Measurements from ENCODE around the gene LAGE3. TPM values are rescaled to one million over a fixed set of nuclear protein-coding genes. Genes with fewer than 3 reads are reported as not detected.

Gene LAGE3
- total RNA-seq, 1 donor from 2014 or later, result 15.3 TPM

- Mint-ChIP-seq H3K36me3 (peaks cover 6% of the 10 kb centered on the region), H3K9me3 (peaks cover 4% of the 10 kb centered on the region), H3K4me1 (peaks cover 9% of the 10 kb centered on the region), H3K27ac (no peak overlapping the region), H3K4me3 (no peak overlapping the region), H3K27me3 (ENCODE audit: low read depth) (no peaks in the 10 kb centered on the region)
- DNase-seq (ENCODE audit: low spot score in 2 of 2, unreplicated experiment in 2 of 2), result no peak
- no peak for TF ChIP-seq CTCF (IDR thresholded peaks at IDR 0.05; ENCODE audit: unreplicated experiment)
These were observed 5.4 kb upstream of the LAGE3 start for GRCh38 chrX:154484255-154485149.

- H3K4me1 Mint-ChIP-seq, result peaks cover 7% of the 10 kb centered on the region
- peaks cover 6% of the 10 kb centered on the region for H3K36me3 Mint-ChIP-seq
- no peak for DNase-seq (ENCODE audit: low spot score in 2 of 2, unreplicated experiment in 2 of 2)
- H3K27me3 Mint-ChIP-seq (ENCODE audit: low read depth), result no peaks in the 10 kb centered on the region
- H3K27ac Mint-ChIP-seq, result no peak overlapping the region
- TF ChIP-seq CTCF (IDR thresholded peaks at IDR 0.05; ENCODE audit: unreplicated experiment), result no peak
- no peak overlapping the region for H3K4me3 Mint-ChIP-seq
- peaks cover 4% of the 10 kb centered on the region for H3K9me3 Mint-ChIP-seq
These were observed 4.2 kb upstream of the LAGE3 start for GRCh38 chrX:154483325-154483724.

GRCh38 chrX:154482786-154483185 lies 3.7 kb upstream of the LAGE3 start:
- Mint-ChIP-seq H3K4me3 (no peak overlapping the region), H3K4me1 (peaks cover 6% of the 10 kb centered on the region), H3K36me3 (peaks cover 2% of the 10 kb centered on the region), H3K27ac (no peak overlapping the region), H3K27me3 (ENCODE audit: low read depth) (no peaks in the 10 kb centered on the region), H3K9me3 (peaks cover 4% of the 10 kb centered on the region)
- no peak for DNase-seq (ENCODE audit: low spot score in 2 of 2, unreplicated experiment in 2 of 2)
- no peak for TF ChIP-seq CTCF (IDR thresholded peaks at IDR 0.05; ENCODE audit: unreplicated experiment)

- Mint-ChIP-seq H3K9me3 (peaks cover 4% of the 10 kb centered on the region), H3K27ac (no peak overlapping the region), H3K4me1 (peaks cover 4% of the 10 kb centered on the region), H3K4me3 (no peak overlapping the region), H3K27me3 (ENCODE audit: low read depth) (no peaks in the 10 kb centered on the region), H3K36me3 (no peaks in the 10 kb centered on the region)
- TF ChIP-seq CTCF (IDR thresholded peaks at IDR 0.05; ENCODE audit: unreplicated experiment), result no peak
- no peak for DNase-seq (ENCODE audit: low spot score in 2 of 2, unreplicated experiment in 2 of 2)
These were observed 3.0 kb upstream of the LAGE3 start for GRCh38 chrX:154481911-154482601.

- H3K27me3 Mint-ChIP-seq (ENCODE audit: low read depth), result no peaks in the 10 kb centered on the region
- TF ChIP-seq CTCF (IDR thresholded peaks at IDR 0.05; ENCODE audit: unreplicated experiment), result no peak
- H3K4me1 Mint-ChIP-seq, result peaks cover 2% of the 10 kb centered on the region
- H3K9me3 Mint-ChIP-seq, result peaks cover 4% of the 10 kb centered on the region
- H3K4me3 Mint-ChIP-seq, result no peak overlapping the region
- DNase-seq (ENCODE audit: low spot score in 2 of 2, unreplicated experiment in 2 of 2), result no peak
- H3K27ac Mint-ChIP-seq, result no peak overlapping the region
- H3K36me3 Mint-ChIP-seq, result no peaks in the 10 kb centered on the region
These were observed 2.1 kb upstream of the LAGE3 start for GRCh38 chrX:154481195-154481594.

Measured in mesothelial cell of epicardium (in vitro differentiated cells).